Natural killer cell (primary cell): Measurements from ENCODE around the gene RNF157. TPM values are rescaled to one million over a fixed set of nuclear protein-coding genes. Genes with fewer than 3 reads are reported as not detected.
A peak's percentile ranks its signal among the peaks of the same experiment; 100 is the strongest.

Experiments
- ATAC-seq, 3 donors: fragments of 150-1000 bp in 2 of 3; fragments of 200-7000 bp in 1 of 3; cut with Tn5 transposase; 1 replicate in 1 of 3; 2 replicates in 2 of 3; pipeline ENCODE4 v1.10.0; 2021; ENCODE audit warnings: mild to moderate bottlenecking in 2 of 3, moderate library complexity in 2 of 3
- DNase-seq, 2 donors: peaks; one replicate each; pipeline versions ENCODE4 v3.0.0 to v3.0.0-alpha.2; 2013 to 2021; ENCODE audit warnings: mixed read lengths in 1 of 2
- H3K27ac ChIP-seq: one replicate; pipeline ENCODE4 v1.5.1; 2013; ENCODE audit warnings: mild to moderate bottlenecking, low read length
- H3K27me3 ChIP-seq: one replicate; pipeline ENCODE4 v1.6.1; 2013; ENCODE audit warnings: low read length; ENCODE audit not compliant: control insufficient read depth, insufficient read depth
- H3K36me3 ChIP-seq: one replicate; pipeline ENCODE4 v1.6.1; 2013; ENCODE audit warnings: low read length; ENCODE audit not compliant: control insufficient read depth, insufficient read depth
- H3K4me1 ChIP-seq: one replicate; pipeline ENCODE4 v1.6.1; 2013; ENCODE audit warnings: low read length; ENCODE audit not compliant: control insufficient read depth, insufficient read depth
- H3K4me3 ChIP-seq: one replicate; pipeline ENCODE4 v1.5.1; 2013; ENCODE audit warnings: low read length
- H3K9me3 ChIP-seq: one replicate; pipeline ENCODE4 v1.6.1; 2013; ENCODE audit warnings: low read length; ENCODE audit not compliant: control insufficient read depth, insufficient read depth
- H3K27ac Mint-ChIP-seq, 2 donors: one replicate each; pipeline ENCODE4 v1.8.0; 2022; ENCODE audit warnings: mild to moderate bottlenecking in 2 of 2, mixed read lengths in 2 of 2, moderate library complexity in 1 of 2
- H3K27me3 Mint-ChIP-seq, 2 donors: one replicate each; pipeline ENCODE4 v1.8.0; 2022; ENCODE audit warnings: low read depth in 2 of 2, mixed read lengths in 2 of 2
- H3K36me3 Mint-ChIP-seq: one replicate; pipeline ENCODE4 v1.8.0; 2022; ENCODE audit warnings: mixed read lengths
- H3K4me1 Mint-ChIP-seq, 2 donors: one replicate each; pipeline ENCODE4 v1.8.0; 2022; ENCODE audit warnings: mixed read lengths in 2 of 2
- H3K4me3 Mint-ChIP-seq: one replicate; pipeline ENCODE4 v1.8.0; 2022; ENCODE audit warnings: mild to moderate bottlenecking, moderate library complexity, mixed read lengths
- H3K9me3 Mint-ChIP-seq, 2 donors: one replicate each; pipeline ENCODE4 v1.8.0; 2022; ENCODE audit warnings: mixed read lengths in 2 of 2
- WGBS: methylation state at CpG from one replicate; pipeline ENCODE4 v1.1.7; 2013; ENCODE audit warnings: missing lambda C conversion rate; ENCODE audit not compliant: insufficient coverage; 5-methylcytosine and 5-hydroxymethylcytosine counted together
- intact Hi-C: fragments of 100-400 bp; cut with micrococcal nuclease; formaldehyde crosslinking; loops from one replicate; pipeline ENCODE4 v1.14.2; 2022
- total RNA-seq, 4 donors: library from RNA; stranded (reverse); fragments of 120-200 nt in 1 of 4; gene quantifications; one replicate each; pipeline versions ENCODE4 v1.2.3 to v1.2.4, GENCODE V29; 2013 to 2022
- TF ChIP-seq, protein P1 (sequence below): fragments of 200-600 bp; IDR thresholded peaks from one replicate; pipeline ENCODE4 v1.8.0; 2022; ENCODE audit warnings: antibody characterized with exemption

Gene RNF157
- total RNA-seq, 3 donors from 2014 or later (not counting 1 experiment from before 2014, with no cell fraction given): 4.9 to 9.1 (median 8.5) TPM

DNA sequence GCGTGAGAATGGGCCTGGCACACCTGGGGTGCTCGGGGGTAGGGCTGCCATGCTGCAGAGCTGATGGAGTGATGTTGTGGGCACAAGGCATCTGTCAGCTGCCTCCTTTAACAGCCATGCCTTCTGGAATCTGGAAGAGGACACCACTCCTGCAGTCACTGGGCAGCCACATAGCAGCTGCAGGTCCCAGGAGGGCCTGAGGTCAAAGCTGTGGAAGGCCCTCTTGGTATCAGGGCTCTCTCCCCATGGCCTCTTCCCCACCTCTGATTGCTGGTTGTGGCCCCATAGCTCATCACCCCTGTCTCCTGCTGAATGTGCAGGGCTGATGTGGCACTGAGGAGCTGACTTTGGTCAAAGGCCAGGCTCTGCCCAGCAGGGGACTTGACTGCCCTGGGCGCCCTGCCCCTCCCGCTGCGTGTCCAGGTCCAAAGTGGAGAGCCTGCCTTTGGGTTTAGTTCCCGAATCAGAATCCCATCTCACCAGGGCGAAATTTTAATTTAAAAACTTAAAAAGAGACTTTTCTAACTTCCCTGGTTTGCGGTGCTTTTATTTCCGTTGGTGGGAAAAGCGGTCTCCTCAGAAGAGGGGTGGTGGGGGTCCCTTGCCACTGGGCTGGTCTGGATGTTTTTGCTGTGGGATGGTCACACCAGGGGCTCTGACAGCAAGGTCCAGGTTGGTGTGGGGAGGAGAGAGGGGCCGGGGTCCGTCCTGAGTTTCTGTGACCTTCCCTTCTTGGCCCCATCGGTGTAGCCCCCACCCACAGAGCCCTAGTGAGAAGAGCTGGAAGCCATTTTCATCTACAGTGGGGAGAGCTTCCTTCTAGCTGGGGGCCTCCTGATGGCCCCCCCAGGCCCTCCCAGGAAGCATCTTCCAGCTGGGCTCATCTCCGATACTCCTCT lies 30.7 kb upstream of the RNF157 start:
- peaks cover 85% of the 10 kb centered on the region for H3K4me1 ChIP-seq
- H3K4me3 Mint-ChIP-seq: peak overlapping the region; percentile 47
- no peaks in the 10 kb centered on the region for H3K27me3 ChIP-seq
- H3K9me3 Mint-ChIP-seq: no peaks in the 10 kb centered on the region
- peak in 1 of 3 donors; percentile 0 for ATAC-seq
- H3K36me3 ChIP-seq: peaks cover 13% of the 10 kb centered on the region
- H3K36me3 Mint-ChIP-seq: no peaks in the 10 kb centered on the region
- H3K27ac Mint-ChIP-seq: peak overlapping the region; percentile 99
- TF ChIP-seq, protein P1, sequence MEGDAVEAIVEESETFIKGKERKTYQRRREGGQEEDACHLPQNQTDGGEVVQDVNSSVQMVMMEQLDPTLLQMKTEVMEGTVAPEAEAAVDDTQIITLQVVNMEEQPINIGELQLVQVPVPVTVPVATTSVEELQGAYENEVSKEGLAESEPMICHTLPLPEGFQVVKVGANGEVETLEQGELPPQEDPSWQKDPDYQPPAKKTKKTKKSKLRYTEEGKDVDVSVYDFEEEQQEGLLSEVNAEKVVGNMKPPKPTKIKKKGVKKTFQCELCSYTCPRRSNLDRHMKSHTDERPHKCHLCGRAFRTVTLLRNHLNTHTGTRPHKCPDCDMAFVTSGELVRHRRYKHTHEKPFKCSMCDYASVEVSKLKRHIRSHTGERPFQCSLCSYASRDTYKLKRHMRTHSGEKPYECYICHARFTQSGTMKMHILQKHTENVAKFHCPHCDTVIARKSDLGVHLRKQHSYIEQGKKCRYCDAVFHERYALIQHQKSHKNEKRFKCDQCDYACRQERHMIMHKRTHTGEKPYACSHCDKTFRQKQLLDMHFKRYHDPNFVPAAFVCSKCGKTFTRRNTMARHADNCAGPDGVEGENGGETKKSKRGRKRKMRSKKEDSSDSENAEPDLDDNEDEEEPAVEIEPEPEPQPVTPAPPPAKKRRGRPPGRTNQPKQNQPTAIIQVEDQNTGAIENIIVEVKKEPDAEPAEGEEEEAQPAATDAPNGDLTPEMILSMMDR: no peak
- H3K4me3 ChIP-seq: peak overlapping the region; percentile 39
- peaks cover 28 to 51% of the 10 kb centered on the region in 2 donors for H3K4me1 Mint-ChIP-seq
- no peaks in the 10 kb centered on the region for H3K9me3 ChIP-seq
- intact Hi-C loops: no loop called here
- no peaks in the 10 kb centered on the region for H3K27me3 Mint-ChIP-seq
- peak overlapping the region; percentile 92 for H3K27ac ChIP-seq
- 80% methylated on average over 13 of the region's 14 CpGs for WGBS
- DNase-seq: peak in 1 of 2 donors; percentile 53

DNA sequence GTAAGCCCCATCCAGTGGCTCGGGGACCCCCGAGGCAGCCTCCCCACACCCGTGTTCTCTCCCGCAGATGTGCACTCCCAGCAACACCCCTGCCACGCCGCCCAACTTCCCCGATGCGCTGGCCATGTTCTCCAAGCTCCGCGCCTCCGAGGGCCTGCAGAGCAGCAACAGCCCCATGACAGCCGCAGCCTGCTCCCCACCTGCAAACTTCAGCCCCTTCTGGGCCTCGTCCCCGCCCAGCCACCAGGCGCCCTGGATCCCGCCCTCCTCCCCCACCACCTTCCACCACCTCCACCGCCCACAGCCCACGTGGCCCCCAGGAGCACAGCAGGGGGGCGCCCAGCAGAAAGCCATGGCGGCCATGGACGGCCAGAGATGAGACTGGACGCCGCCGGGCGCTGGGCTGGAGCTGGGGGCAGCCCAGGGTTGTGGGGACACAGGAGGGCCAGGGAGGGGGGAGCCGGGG lies 29.9 kb upstream of the RNF157 start:
- Mint-ChIP-seq H3K36me3 (no peaks in the 10 kb centered on the region), H3K4me1 (peaks cover 28 to 49% of the 10 kb centered on the region in 2 donors), H3K27me3 (no peaks in the 10 kb centered on the region), H3K9me3 (no peaks in the 10 kb centered on the region), H3K27ac (peak overlapping the region; percentile 99), H3K4me3 (peak overlapping the region; percentile 57)
- no peaks in the 10 kb centered on the region for H3K27me3 ChIP-seq
- TF ChIP-seq, protein P1: no peak
- H3K27ac ChIP-seq: peak overlapping the region; percentile 59
- DNase-seq (peak in 1 of 2 donors; percentile 49), ATAC-seq (no peak)
- 69% methylated on average over 20 of the region's 26 CpGs for WGBS
- peaks cover 85% of the 10 kb centered on the region for H3K4me1 ChIP-seq
- intact Hi-C loops: no loop called here
- H3K36me3 ChIP-seq: peaks cover 13% of the 10 kb centered on the region
- H3K4me3 ChIP-seq: no peak overlapping the region
- H3K9me3 ChIP-seq: no peaks in the 10 kb centered on the region

DNA sequence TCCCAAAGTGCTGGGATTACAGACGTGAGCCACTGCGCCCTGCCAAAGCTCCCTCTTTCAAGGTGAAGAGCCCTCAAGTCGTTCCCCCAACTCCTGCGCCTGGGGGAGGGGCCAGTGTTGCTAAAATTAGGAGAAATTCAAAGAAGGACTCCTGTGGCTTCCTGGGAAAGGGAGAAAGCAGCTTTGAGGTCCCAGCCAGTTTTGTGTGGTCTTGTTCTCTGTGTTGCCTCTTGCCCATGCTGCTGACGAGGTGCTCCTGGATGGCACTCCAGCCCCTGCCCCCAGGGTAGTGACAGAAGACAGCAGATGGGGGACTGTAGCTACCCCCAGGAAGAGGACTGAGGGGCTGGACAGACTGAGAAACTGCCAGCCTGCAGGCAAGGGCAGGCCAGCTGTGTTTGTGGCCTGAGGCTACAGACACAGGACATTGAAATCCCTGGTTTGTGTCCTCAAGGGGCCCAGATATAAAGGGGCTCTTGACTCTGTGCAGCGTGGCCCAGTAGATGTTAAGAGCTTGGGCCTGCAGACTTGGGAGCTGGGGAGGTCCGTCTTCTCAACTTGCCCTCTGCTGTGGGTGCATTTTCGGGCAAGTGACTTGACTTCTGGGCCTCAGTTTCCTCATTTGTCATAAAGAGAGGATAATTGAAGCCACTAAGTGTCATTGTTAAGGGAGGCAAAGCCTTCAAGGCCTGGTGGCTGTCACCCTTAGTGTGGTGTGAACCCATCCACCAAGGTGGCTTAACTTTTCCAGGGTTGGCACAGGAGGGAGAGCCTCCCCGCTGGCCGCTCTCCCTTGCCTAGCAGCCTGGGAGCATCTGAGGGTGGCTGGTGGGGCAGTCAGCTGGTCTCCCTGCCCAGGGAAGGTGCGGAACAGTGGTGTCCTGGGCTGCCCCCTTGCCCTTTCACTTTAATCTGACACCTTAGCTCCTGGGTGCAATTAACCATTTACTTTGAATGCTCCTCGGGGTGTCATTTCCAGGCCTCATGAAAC lies 29.0 kb upstream of the RNF157 start:
- H3K4me3 ChIP-seq: no peak overlapping the region
- no peaks in the 10 kb centered on the region for H3K9me3 ChIP-seq
- H3K36me3 Mint-ChIP-seq: no peaks in the 10 kb centered on the region
- no peak for ATAC-seq
- no peaks in the 10 kb centered on the region for H3K9me3 Mint-ChIP-seq
- TF ChIP-seq, protein P1: no peak
- H3K27me3 ChIP-seq: no peaks in the 10 kb centered on the region
- 67% methylated on average over 12 of the region's 12 CpGs for WGBS
- peak overlapping the region; percentile 94 for H3K4me3 Mint-ChIP-seq
- no peak for DNase-seq
- peaks cover 13% of the 10 kb centered on the region for H3K36me3 ChIP-seq
- H3K27ac ChIP-seq: peak overlapping the region; percentile 59
- H3K27ac Mint-ChIP-seq: peak overlapping the region; percentile 99
- peaks cover 33 to 56% of the 10 kb centered on the region in 2 donors for H3K4me1 Mint-ChIP-seq
- no peaks in the 10 kb centered on the region for H3K27me3 Mint-ChIP-seq
- intact Hi-C loops: loop anchor here (5.0 to 10.0 kb wide), 5 partner anchors 127 to 1616 kb away; partner anchors contain the start of genes FOXJ1, MFSD11, SRSF2 and UNK
- H3K4me1 ChIP-seq: peaks cover 85% of the 10 kb centered on the region
